Fibroblast of the aortic adventitia (primary cell): ENCODE results near the gene MLLT6. TPM values are rescaled to one million over a fixed set of nuclear protein-coding genes. Genes with fewer than 3 reads are reported as not detected.

ENCODE experiments used
- DNase-seq: peaks from one replicate; pipeline ENCODE4 v3.0.0-alpha.2; 2010; ENCODE audit warnings: low read depth
- H3K4me3 ChIP-seq: 2 replicates; pipeline ENCODE4 v1.5.1; 2011; ENCODE audit warnings: low read depth, mild to moderate bottlenecking, control low read depth, low read length, moderate library complexity
- CTCF ChIP-seq: IDR thresholded peaks from 2 replicates; pipeline ENCODE4 v1.5.1; 2011; ENCODE audit warnings: mild to moderate bottlenecking, low read length, control low read depth, inconsistent platforms; ENCODE audit not compliant: insufficient read depth
- total RNA-seq: library from RNA; depleted of rRNA; stranded (reverse); fragments of >200 nt; gene quantifications from 2 replicates; pipeline ENCODE4 v1.2.3, GENCODE V29; 2012; ENCODE audit warnings: low replicate concordance

The MLLT6 gene
- total RNA-seq, 1 donor, result 38.7 TPM

DNA sequence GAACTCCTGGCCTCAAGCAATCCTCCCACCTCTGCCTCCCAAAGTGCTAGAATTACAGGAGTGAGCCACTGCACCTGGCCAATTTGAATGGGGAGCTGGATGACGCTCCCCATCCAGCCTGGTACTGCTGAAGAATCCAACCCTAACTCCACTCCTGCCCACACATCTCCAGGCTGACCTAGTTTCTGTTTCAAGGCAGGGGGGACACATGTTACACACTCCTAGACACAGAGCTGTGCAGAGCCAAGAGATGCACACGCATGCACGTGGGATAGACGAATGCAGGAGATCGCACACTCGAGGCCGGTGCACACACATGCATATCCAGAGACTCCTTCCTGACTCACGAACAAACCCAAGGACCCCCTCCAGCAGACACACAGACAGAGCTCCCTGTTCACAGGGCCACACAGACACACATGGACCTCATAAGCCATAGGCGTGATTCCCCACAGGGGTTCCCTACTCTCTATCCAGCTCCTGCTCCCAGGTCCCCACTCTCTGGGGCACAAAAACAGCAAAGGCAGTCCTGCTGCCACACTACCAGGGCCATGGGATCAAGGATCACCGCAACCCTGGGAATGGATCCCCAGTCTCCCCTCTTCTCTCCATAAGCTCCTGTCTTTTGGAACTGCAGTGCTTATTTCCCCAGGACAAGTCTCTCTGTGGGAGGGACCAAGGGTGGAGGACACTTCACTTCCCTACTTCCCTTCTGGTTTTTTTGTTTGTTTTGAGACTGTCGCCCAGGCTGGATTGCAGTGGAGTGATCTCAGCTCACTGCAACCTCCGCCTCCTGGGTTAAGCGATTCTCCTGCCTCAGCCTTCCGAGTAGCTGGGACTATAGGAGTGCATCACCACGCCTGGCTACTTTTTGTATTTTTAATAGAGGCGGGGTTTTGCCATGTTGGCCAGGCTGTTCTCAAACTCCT, 44.7 kb upstream of the MLLT6 start:
- no peak for DNase-seq
- TF ChIP-seq CTCF, result no peak

GRCh38 chr17:38663125-38663751, 41.8 kb upstream of the MLLT6 start:
- peak; percentile 24 for DNase-seq
- H3K4me3 ChIP-seq, result no peak overlapping the region
- peak; percentile 66 for TF ChIP-seq CTCF

More for the DNA sequence above, 44.7 kb upstream of the MLLT6 start:
- no peak overlapping the region for H3K4me3 ChIP-seq

GRCh38 chr17:38663964-38664644, 41.0 kb upstream of the MLLT6 start:
- no peak overlapping the region for H3K4me3 ChIP-seq
- no peak for TF ChIP-seq CTCF
- DNase-seq, result no peak

DNA sequence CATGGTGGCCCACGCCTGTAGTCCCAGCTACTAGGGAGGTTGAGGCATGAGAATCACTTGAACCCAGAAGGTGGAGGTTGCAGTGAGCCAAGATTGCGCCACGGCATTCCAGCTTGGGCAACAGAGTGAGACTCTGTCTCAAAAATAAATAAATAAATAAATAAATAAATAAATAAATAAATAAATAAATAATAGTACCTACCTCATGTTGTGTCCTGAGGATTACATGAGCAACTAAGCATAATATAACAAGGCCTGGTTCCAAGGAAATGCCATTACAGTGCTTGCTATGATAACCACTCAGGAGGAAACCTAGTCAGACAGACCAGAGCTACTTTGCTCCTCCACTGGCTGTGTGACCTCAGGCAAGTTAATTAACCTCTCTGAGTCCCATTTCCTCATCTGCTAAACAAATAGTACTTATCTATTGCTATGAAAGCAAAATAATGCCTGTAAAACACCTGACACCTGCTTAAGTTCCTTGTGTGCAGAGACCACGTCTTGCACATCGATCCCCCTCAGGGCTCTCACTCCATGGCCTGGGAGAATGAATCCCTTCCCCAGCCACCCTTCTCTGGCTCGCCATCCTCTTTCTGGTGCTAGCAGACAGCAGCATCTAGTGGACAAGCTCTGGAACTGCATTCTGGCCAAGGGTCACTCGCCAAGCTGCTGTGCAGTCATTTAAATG, 37.8 kb upstream of the MLLT6 start:
- DNase-seq, result peak; percentile 75
- peak; percentile 100 for TF ChIP-seq CTCF
- no peak overlapping the region for H3K4me3 ChIP-seq

GRCh38 chr17:38667787-38668122, 37.3 kb upstream of the MLLT6 start:
- no peak for TF ChIP-seq CTCF
- no peak overlapping the region for H3K4me3 ChIP-seq
- no peak for DNase-seq

DNA sequence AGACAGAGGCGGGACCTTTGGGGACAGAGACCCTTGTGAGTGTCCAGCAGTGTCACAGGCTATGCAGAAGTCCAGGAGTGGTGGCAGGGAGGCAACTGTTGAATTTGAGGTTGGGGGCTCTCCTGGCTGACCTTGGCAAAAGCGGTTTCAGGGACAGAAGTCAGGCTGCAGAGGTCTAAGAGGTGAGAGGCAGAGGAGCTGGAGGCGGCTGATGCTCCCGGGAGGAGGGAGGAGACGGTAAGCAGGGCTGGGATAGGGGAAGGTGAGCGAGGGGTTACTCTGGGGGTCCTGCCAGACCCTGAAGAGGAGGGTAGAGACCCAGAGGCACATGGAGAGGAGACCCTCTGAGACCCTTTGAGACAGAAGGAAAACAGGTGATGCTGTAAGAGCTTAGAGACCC, 35.6 kb upstream of the MLLT6 start:
- TF ChIP-seq CTCF, result no peak
- DNase-seq, result no peak
- no peak overlapping the region for H3K4me3 ChIP-seq
